ENCODE results near the gene CCDC9B.

GRCh38 chr15:40301467-40302179 is 39.1 kb downstream of the CCDC9B start:
- TF ChIP-seq, protein P1, sequence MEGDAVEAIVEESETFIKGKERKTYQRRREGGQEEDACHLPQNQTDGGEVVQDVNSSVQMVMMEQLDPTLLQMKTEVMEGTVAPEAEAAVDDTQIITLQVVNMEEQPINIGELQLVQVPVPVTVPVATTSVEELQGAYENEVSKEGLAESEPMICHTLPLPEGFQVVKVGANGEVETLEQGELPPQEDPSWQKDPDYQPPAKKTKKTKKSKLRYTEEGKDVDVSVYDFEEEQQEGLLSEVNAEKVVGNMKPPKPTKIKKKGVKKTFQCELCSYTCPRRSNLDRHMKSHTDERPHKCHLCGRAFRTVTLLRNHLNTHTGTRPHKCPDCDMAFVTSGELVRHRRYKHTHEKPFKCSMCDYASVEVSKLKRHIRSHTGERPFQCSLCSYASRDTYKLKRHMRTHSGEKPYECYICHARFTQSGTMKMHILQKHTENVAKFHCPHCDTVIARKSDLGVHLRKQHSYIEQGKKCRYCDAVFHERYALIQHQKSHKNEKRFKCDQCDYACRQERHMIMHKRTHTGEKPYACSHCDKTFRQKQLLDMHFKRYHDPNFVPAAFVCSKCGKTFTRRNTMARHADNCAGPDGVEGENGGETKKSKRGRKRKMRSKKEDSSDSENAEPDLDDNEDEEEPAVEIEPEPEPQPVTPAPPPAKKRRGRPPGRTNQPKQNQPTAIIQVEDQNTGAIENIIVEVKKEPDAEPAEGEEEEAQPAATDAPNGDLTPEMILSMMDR (IDR thresholded peaks at IDR 0.05) = no peak
- TF ChIP-seq EZH2phosphoT487 (IDR thresholded peaks at IDR 0.05) = no peak
- no peak for TF ChIP-seq EZH2 (IDR thresholded peaks at IDR 0.05)
